ENCODE results near the gene SYTL3.

- TF ChIP-seq, protein P1, sequence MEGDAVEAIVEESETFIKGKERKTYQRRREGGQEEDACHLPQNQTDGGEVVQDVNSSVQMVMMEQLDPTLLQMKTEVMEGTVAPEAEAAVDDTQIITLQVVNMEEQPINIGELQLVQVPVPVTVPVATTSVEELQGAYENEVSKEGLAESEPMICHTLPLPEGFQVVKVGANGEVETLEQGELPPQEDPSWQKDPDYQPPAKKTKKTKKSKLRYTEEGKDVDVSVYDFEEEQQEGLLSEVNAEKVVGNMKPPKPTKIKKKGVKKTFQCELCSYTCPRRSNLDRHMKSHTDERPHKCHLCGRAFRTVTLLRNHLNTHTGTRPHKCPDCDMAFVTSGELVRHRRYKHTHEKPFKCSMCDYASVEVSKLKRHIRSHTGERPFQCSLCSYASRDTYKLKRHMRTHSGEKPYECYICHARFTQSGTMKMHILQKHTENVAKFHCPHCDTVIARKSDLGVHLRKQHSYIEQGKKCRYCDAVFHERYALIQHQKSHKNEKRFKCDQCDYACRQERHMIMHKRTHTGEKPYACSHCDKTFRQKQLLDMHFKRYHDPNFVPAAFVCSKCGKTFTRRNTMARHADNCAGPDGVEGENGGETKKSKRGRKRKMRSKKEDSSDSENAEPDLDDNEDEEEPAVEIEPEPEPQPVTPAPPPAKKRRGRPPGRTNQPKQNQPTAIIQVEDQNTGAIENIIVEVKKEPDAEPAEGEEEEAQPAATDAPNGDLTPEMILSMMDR (IDR thresholded peaks at IDR 0.05 in 4 of 5, conservative IDR thresholded peaks at IDR 0.05 in 1 of 5), result no peak
- TF ChIP-seq POLR2A (IDR thresholded peaks at IDR 0.05), result no peak
Observed at GRCh38 chr6:158725704-158726103, 75.8 kb downstream of the SYTL3 start.

All from gastrocnemius medialis (tissue), 4 donors.